Ovary (tissue), 9 donors: ENCODE data around the gene PGAM2. TPM values are rescaled to one million over a fixed set of nuclear protein-coding genes. Genes with fewer than 3 reads are reported as not detected.

Experiments
- DNase-seq, 5 donors: peaks; one replicate each; pipeline ENCODE4 v3.0.0-alpha.2; 2019 to 2020
- H3K27ac ChIP-seq, 2 donors: fragments of 200-600 bp; one replicate each; pipeline versions ENCODE4 v1.5.1 to v1.8.0; 2019 to 2022
- H3K27me3 ChIP-seq: fragments of 200-600 bp; one replicate; pipeline ENCODE4 v1.8.0; 2022
- H3K36me3 ChIP-seq: fragments of 200-600 bp; sonication (generic); one replicate; pipeline ENCODE4 v1.5.1; 2019
- H3K4me1 ChIP-seq: one replicate; pipeline ENCODE4 v1.8.1; 2013; ENCODE audit warnings: mild to moderate bottlenecking, moderate library complexity; ENCODE audit not compliant: insufficient read depth
- H3K4me3 ChIP-seq: fragments of 200-600 bp; sonication (generic); one replicate; pipeline ENCODE4 v1.5.1; 2017
- H3K9me3 ChIP-seq, 2 donors: fragments of 200-600 bp in 1 of 2; sonication (generic) in 1 of 2; one replicate each; pipeline versions ENCODE4 v1.5.1 to v1.8.1; 2013 to 2019; ENCODE audit warnings: mild to moderate bottlenecking in 1 of 2, moderate library complexity in 1 of 2
- EP300 ChIP-seq: sonication (generic); formaldehyde crosslinking; IDR thresholded peaks from one replicate; pipeline ENCODE4 v1.6.1; 2017; ENCODE audit warnings: antibody characterized with exemption
- POLR2A ChIP-seq: fragments of 450-650 bp; IDR thresholded peaks from one replicate; pipeline ENCODE4 v1.6.1; 2017; ENCODE audit warnings: antibody characterized with exemption, mild to moderate bottlenecking, moderate library complexity
- WGBS, 3 donors: extraction: QIAGEN DNeasy Blood & Tissue Kit in 1 of 3; methylation state at CpG; one replicate each; pipeline versions ENCODE4 v1.1.5 to v1.1.7; 2013 to 2017; 5-methylcytosine and 5-hydroxymethylcytosine counted together
- intact Hi-C, 4 donors: fragments of 100-400 bp; cut with DNase I; formaldehyde crosslinking; loops; one replicate each; pipeline versions ENCODE4 v1.11.0 to v1.15.1; 2022 to 2023
- polyA plus RNA-seq, 2 donors: library from polyadenylated mRNA; stranded (reverse); fragments of 200-250 nt in 1 of 2; fragments of 350-450 nt in 1 of 2; fragmentation: Illumina TruSeq in 1 of 2; extraction: RNeasy Lipid Tissue Mini Kit (QIAGEN cat#74804) in 1 of 2; gene quantifications; one replicate each; pipeline ENCODE4 v1.2.3, GENCODE V29; 2013 to 2014
- total RNA-seq, 7 donors: library from RNA; depleted of rRNA in 2 of 7; stranded (reverse); fragments of >200 nt in 2 of 7; fragmentation: NEBNext Ultra II Directional in 3 of 7; extraction: Animal tissue kit (Norgen Biotek cat#: 25700) in 3 of 7; gene quantifications; one replicate each; pipeline versions ENCODE4 v1.1.0 to v1.2.4, GENCODE V29; 2016 to 2023
- TF ChIP-seq, protein P1 (sequence below), 3 donors: fragments of 450-650 bp in 2 of 3; fragments of 200-600 bp in 1 of 3; IDR thresholded peaks; one replicate each; pipeline versions ENCODE4 v1.5.1 to v1.8.0; 2016 to 2022; ENCODE audit warnings: antibody characterized with exemption in 3 of 3, mild to moderate bottlenecking in 1 of 3
- donor health status: DM: no; HTN: no; CAD: no; lungs with moderate emphysema.
- donor health status: DM: no; HTN: no; CAD: no.
- donor health status: Bipolar disorder and iron deficiency.
- donor health status: DM: yes; HTN: yes; CAD: no.
- donor health status: DM: no; HTN: no; CAD: no.
- donor health status: DM: yes; HTN: yes; CAD: no.

Gene PGAM2
- total and polyA plus RNA-seq, 9 donors, result 0.40 to 3.2 (median 1.7) TPM; not detected in 2

DNA sequence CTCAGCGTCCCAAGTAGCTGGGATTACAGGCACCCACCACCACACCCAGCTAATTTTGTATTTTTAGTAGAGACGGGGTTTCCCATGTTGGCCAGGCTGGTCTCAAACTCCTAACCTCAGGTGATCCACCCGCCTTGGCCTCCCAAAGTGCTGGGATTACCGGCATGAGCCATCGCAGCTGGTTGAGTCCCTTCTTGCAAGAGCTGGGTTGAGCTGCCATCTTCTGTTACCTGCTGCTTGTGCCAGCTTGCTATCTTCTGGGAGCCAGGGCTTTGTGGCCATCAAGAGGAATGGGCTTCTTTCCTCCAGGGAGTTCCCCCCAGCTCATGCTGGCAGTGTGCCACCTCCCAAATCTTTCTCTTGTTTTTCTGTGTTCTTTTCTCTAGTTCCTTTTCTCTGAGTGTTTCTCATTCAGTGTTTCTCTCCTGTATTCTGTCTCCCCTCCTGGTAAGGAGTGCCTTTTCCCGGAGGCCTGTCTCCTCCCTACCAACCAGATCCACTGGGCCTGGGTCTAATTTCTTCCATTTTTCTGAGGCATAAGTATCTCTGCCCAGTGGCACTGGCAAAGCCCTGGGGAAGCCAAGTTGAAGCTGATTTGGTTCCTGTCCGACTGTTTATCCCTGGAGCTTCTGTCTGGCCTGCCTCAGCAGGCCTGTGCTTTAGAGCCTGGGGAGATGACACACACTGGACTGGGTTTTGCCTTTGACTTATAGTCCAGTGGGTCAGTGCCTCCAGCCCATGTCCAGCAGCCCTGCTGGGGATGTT is 17.2 kb downstream of the PGAM2 start:
- H3K36me3 ChIP-seq, result no peaks in the 10 kb centered on the region
- peaks cover 10% of the 10 kb centered on the region for H3K4me1 ChIP-seq
- peak in 3 of 5 donors; percentile 10 to 18 (median 16) for DNase-seq
- TF ChIP-seq POLR2A (no peak), EP300 (no peak)
- TF ChIP-seq, protein P1, sequence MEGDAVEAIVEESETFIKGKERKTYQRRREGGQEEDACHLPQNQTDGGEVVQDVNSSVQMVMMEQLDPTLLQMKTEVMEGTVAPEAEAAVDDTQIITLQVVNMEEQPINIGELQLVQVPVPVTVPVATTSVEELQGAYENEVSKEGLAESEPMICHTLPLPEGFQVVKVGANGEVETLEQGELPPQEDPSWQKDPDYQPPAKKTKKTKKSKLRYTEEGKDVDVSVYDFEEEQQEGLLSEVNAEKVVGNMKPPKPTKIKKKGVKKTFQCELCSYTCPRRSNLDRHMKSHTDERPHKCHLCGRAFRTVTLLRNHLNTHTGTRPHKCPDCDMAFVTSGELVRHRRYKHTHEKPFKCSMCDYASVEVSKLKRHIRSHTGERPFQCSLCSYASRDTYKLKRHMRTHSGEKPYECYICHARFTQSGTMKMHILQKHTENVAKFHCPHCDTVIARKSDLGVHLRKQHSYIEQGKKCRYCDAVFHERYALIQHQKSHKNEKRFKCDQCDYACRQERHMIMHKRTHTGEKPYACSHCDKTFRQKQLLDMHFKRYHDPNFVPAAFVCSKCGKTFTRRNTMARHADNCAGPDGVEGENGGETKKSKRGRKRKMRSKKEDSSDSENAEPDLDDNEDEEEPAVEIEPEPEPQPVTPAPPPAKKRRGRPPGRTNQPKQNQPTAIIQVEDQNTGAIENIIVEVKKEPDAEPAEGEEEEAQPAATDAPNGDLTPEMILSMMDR (IDR thresholded peaks at IDR 0.05), result no peak
- no peaks in the 10 kb centered on the region for H3K9me3 ChIP-seq
- H3K27me3 ChIP-seq, result no peaks in the 10 kb centered on the region
- H3K4me3 ChIP-seq, result no peak overlapping the region
- intact Hi-C loops, result no loop called here
- WGBS, 3 donors, result 86 to 91% (median 90%) methylated on average over 7 of the region's 7 CpGs
- no peak overlapping the region for H3K27ac ChIP-seq

GRCh38 chr7:44046321-44047061 is 18.9 kb downstream of the PGAM2 start:
- WGBS, 3 donors, result 81 to 88% (median 86%) methylated on average over 8 of the region's 8 CpGs
- no peak overlapping the region for H3K27ac ChIP-seq
- no peak overlapping the region for H3K4me3 ChIP-seq
- intact Hi-C loops, result no loop called here
- peak in 1 of 5 donors; percentile 9 for DNase-seq
- H3K9me3 ChIP-seq, result no peaks in the 10 kb centered on the region
- peaks cover 10% of the 10 kb centered on the region for H3K4me1 ChIP-seq
- H3K27me3 ChIP-seq, result no peaks in the 10 kb centered on the region
- TF ChIP-seq EP300, result no peak
- TF ChIP-seq POLR2A, result no peak
- TF ChIP-seq, protein P1 (IDR thresholded peaks at IDR 0.05), result no peak
- no peaks in the 10 kb centered on the region for H3K36me3 ChIP-seq

DNA sequence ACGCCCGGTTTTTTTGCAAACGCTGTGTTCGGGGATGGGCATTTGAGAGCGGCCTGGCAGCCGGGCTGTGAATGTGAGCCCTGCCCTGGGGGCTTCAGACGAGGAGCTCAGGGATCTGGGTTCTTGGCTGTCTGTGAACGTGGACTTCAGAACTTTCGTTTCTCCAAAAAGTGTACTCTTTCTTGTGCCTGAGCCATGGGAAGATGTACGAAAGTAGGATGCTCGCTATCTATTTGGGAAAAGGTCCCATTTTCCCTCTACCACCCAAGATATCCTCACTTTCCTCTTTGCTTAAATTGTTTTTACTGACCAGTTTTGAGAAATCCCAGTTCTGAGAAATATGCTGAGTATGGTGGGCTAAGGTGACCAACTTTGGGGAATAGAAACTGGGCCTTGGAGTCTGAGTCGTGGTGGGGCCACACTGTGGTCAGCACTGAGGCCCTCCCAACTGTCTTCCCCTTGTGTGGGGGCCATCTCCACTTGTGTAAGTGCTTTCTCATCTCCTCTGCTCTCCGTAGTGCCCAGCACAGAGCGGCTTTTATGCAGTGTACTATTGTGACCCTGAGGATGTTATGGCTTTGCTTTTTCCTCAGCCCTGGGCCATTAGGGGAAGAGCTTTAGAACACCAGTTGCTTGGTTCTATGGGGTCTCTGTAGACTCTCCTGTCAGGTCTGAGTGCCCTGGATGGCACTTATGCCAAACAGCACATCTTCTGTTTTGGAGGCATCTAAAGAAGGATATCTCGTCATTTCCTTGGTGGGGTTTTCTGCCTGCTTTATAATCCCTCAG is 19.9 kb downstream of the PGAM2 start:
- DNase-seq, result no peak

GRCh38 chr7:44044315-44045225 is 20.8 kb downstream of the PGAM2 start, which contains the start of gene DBNL:
TSS of gene DBNL (plus strand) at chr7:44044702. CDS start at chr7:44044738, 36 bp downstream.
- Histone ChIP-seq H3K4me3 (peak within 1 kb of the TSS; percentile 94), H3K27ac (peak within 1 kb of the TSS; percentile 3 to 56), H3K36me3 (no peaks in the 10 kb centered on the region), H3K4me1 (peaks cover 13% of the 10 kb centered on the region), H3K27me3 (no peaks in the 10 kb centered on the region), H3K9me3 (no peaks in the 10 kb centered on the region)
- TF ChIP-seq POLR2A (peak; percentile 55), EP300 (no peak)
- DNase-seq, result peak; percentile 89 to 95 (median 90)
- WGBS, 3 donors, result 0 to 1% (median 0%) methylated on average over 48 to 74 of the region's 74 CpGs
- intact Hi-C loops, result no loop called here

More for the DNA sequence above, 19.9 kb downstream of the PGAM2 start:
- Histone ChIP-seq H3K4me3 (peak overlapping the region; percentile 94), H3K27me3 (no peaks in the 10 kb centered on the region), H3K9me3 (no peaks in the 10 kb centered on the region), H3K36me3 (no peaks in the 10 kb centered on the region), H3K4me1 (peaks cover 13% of the 10 kb centered on the region), H3K27ac (peak overlapping the region in 1 of 2 donors; percentile 56)
- intact Hi-C loops, result no loop called here
- no peak for TF ChIP-seq POLR2A
- WGBS, 3 donors, result 18 to 23% (median 20%) methylated on average over 15 of the region's 15 CpGs
